Measurements from ENCODE around the gene TMEFF2.

TMEFF2 gene

GRCh38 chr2:192067631-192068030, 127.1 kb downstream of the TMEFF2 start:
- no peak for DNase-seq (ENCODE audit: low spot score)

GRCh38 chr2:192064459-192064858, 130.3 kb downstream of the TMEFF2 start:
- no peak for DNase-seq (ENCODE audit: low spot score)

- no peak for DNase-seq (ENCODE audit: low spot score)
Observed at GRCh38 chr2:192060161-192060560, 134.6 kb downstream of the TMEFF2 start.

GRCh38 chr2:192059266-192059665, 135.5 kb downstream of the TMEFF2 start:
- DNase-seq (ENCODE audit: low spot score) = no peak

- no peak for DNase-seq (ENCODE audit: low spot score)
Observed at GRCh38 chr2:192053921-192054320, 140.8 kb downstream of the TMEFF2 start.

GRCh38 chr2:192051533-192051932, 143.2 kb downstream of the TMEFF2 start:
- no peak for DNase-seq (ENCODE audit: low spot score)

GRCh38 chr2:192049362-192049761, 145.4 kb downstream of the TMEFF2 start:
- DNase-seq (ENCODE audit: low spot score) = no peak

GRCh38 chr2:192047315-192048107, 147.2 kb downstream of the TMEFF2 start:
- no peak for DNase-seq (ENCODE audit: low spot score)

GRCh38 chr2:192044496-192044895, 150.2 kb downstream of the TMEFF2 start:
- DNase-seq (ENCODE audit: low spot score) = no peak

- no peak for DNase-seq (ENCODE audit: low spot score)
Observed at GRCh38 chr2:192043216-192043870, 151.4 kb downstream of the TMEFF2 start.

GRCh38 chr2:192042126-192042525, 152.6 kb downstream of the TMEFF2 start:
- no peak for DNase-seq (ENCODE audit: low spot score)

GRCh38 chr2:192038110-192038509, 156.6 kb downstream of the TMEFF2 start:
- no peak for DNase-seq (ENCODE audit: low spot score)

- DNase-seq (ENCODE audit: low spot score) = no peak
Observed at GRCh38 chr2:192035731-192036442, 158.8 kb downstream of the TMEFF2 start.

- no peak for DNase-seq (ENCODE audit: low spot score)
Observed at GRCh38 chr2:192030856-192031255, 163.9 kb downstream of the TMEFF2 start.

- DNase-seq (ENCODE audit: low spot score) = no peak
Observed at GRCh38 chr2:192030289-192030688, 164.4 kb downstream of the TMEFF2 start.

GRCh38 chr2:192029089-192029488, 165.6 kb downstream of the TMEFF2 start:
- no peak for DNase-seq (ENCODE audit: low spot score)

- no peak for DNase-seq (ENCODE audit: low spot score)
Observed at GRCh38 chr2:192026825-192027120, 168.0 kb downstream of the TMEFF2 start.

GRCh38 chr2:192026059-192026824, 168.5 kb downstream of the TMEFF2 start:
- DNase-seq (ENCODE audit: low spot score) = no peak

GRCh38 chr2:192025637-192026036, 169.1 kb downstream of the TMEFF2 start:
- no peak for DNase-seq (ENCODE audit: low spot score)

GRCh38 chr2:192023006-192023405, 171.7 kb downstream of the TMEFF2 start:
- DNase-seq (ENCODE audit: low spot score) = no peak

GRCh38 chr2:192017844-192018243, 176.9 kb downstream of the TMEFF2 start:
- DNase-seq (ENCODE audit: low spot score) = no peak

GRCh38 chr2:192016265-192016664, 178.5 kb downstream of the TMEFF2 start:
- DNase-seq (ENCODE audit: low spot score) = no peak
